Prostate gland (tissue), 2 donors: ENCODE results near the gene CRTAC1.

Experiments
- CTCF ChIP-seq, 4 experiments: fragments of 200-600 bp in 2 of 4; fragments of 450-650 bp in 2 of 4; sonication (generic) in 2 of 4; IDR thresholded peaks; 1 replicate in 3 of 4; 2 replicates in 1 of 4; pipeline ENCODE4 v1.5.1; 2016 to 2019; ENCODE audit warnings: antibody characterized with exemption in 4 of 4, mild to moderate bottlenecking in 2 of 4, moderate library complexity in 2 of 4
- POLR2A ChIP-seq: fragments of 450-650 bp; IDR thresholded peaks from one replicate; pipeline ENCODE4 v1.6.1; 2016; ENCODE audit warnings: antibody characterized with exemption, mild to moderate bottlenecking
- POLR2AphosphoS5 ChIP-seq: sonication (generic); formaldehyde crosslinking; IDR thresholded peaks from one replicate; pipeline ENCODE4 v1.6.1; 2017; ENCODE audit warnings: antibody characterized with exemption

GRCh38 chr10:98016772-98017475 lies 13.5 kb downstream of the CRTAC1 start:
- TF ChIP-seq POLR2AphosphoS5 (no peak), CTCF (IDR thresholded peaks at IDR 0.05) (no peak), POLR2A (no peak)
